SK-N-SH treated with all-trans-retinoic acid at 6 μM for 48 hours (cell line): ENCODE results near the gene PLIN1.

ENCODE experiments used
- ARNTL ChIP-seq: fragments of 450-650 bp; formaldehyde crosslinking; IDR thresholded peaks from 2 replicates; pipeline ENCODE4 v1.5.0; 2020; ENCODE audit warnings: low read depth, mild to moderate bottlenecking, moderate library complexity, borderline replicate concordance
- CREB5 ChIP-seq: fragments of 250-450 bp; sonication (Bioruptor Pico); IDR thresholded peaks from 2 replicates; pipeline ENCODE4 v1.5.1; 2020; ENCODE audit warnings: low read depth, mild to moderate bottlenecking, moderate library complexity
- CSRNP3 ChIP-seq: fragments of 250-450 bp; sonication (Bioruptor Pico); IDR thresholded peaks from 2 replicates; pipeline ENCODE4 v1.5.1; 2021; ENCODE audit warnings: mild to moderate bottlenecking, moderate library complexity
- ESRRG ChIP-seq: fragments of 250-450 bp; sonication (Bioruptor Pico); IDR thresholded peaks from 2 replicates; pipeline ENCODE4 v1.6.1; 2021; ENCODE audit warnings: mild to moderate bottlenecking
- ISL1 ChIP-seq: fragments of 250-450 bp; sonication (Bioruptor Pico); IDR thresholded peaks from 2 replicates; pipeline ENCODE4 v2.1.2; 2022; ENCODE audit warnings: mild to moderate bottlenecking, moderate library complexity
- POU6F1 ChIP-seq: fragments of 250-450 bp; sonication (Bioruptor Pico); IDR thresholded peaks from 2 replicates; pipeline ENCODE4 v1.8.0; 2021; ENCODE audit warnings: low read depth, mild to moderate bottlenecking, moderate library complexity, borderline replicate concordance
- RARB ChIP-seq: fragments of 250-450 bp; sonication (Bioruptor Pico); IDR thresholded peaks from 2 replicates; pipeline ENCODE4 v1.8.0; 2021; ENCODE audit warnings: mild to moderate bottlenecking, moderate library complexity
- TCF4 ChIP-seq: fragments of 250-450 bp; sonication (Bioruptor Pico); IDR thresholded peaks from 2 replicates; pipeline ENCODE4 v1.8.0; 2021; ENCODE audit warnings: mild to moderate bottlenecking, moderate library complexity, borderline replicate concordance
- TOX ChIP-seq: fragments of 250-450 bp; sonication (Bioruptor Pico); IDR thresholded peaks from 2 replicates; pipeline ENCODE4 v1.8.0; 2021; ENCODE audit warnings: mild to moderate bottlenecking, moderate library complexity, borderline replicate concordance
- ZC3H10 ChIP-seq: fragments of 250-450 bp; sonication (Bioruptor Pico); IDR thresholded peaks from 2 replicates; pipeline ENCODE4 v1.5.1; 2021; ENCODE audit warnings: mild to moderate bottlenecking, moderate library complexity
- TF ChIP-seq, protein P1 (sequence below): fragments of 250-450 bp; sonication (Bioruptor Pico); IDR thresholded peaks from 2 replicates; pipeline ENCODE4 v1.5.0; 2020; ENCODE audit warnings: mild to moderate bottlenecking, moderate library complexity
- TF ChIP-seq, protein P2 (sequence below): fragments of 250-450 bp; sonication (Bioruptor Pico); IDR thresholded peaks from 2 replicates; pipeline ENCODE4 v1.8.0; 2020; ENCODE audit warnings: mild to moderate bottlenecking, moderate library complexity, borderline replicate concordance

DNA sequence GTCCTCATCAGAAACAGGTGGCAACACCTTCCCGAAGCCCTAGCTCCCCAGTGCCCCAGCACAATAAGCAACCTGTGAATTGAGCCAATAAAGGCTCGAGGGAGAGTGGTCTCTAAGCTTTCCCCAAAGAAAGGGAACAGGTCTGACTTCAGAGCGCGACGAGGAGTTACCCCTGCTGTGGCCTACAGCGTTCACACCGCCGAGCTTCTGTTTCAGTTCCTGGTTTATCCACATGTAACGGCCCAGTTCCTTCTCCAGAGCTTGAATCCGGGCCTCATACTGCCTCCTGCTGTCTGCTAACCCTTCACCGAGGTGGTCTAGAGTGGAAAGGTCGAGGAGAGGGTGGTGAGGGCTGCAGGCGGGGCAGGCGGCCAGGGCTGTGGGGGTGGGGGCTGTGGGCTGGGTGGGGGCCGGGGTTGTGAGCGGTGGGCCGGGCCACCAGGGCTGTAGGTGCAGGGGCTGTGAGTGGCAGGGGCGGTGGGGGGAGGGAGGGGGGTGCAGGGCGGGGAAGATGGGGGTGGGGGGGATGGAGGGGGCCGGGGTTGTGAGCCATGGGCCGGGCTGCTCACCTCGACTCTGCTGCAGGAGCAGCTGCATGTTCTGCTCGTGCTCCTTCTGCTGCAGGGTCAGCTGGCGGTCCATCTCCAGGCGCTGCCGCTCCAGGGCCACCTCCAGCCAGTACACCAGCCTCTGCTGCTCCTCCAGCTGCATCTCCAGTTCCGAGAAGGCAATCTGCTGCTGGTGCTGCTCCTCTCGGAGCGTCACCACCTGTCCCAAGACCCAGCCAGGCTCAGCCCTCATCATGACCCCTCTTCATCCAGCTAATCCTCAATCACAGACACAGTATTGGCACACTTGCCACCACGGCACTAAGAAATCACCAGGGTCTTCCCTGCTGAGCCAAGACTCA lies 50.1 kb downstream of the PLIN1 start:
- TF ChIP-seq POU6F1 (CRISPR knock-in tag) (no peak), CREB5 (CRISPR knock-in tag) (no peak), ARNTL (no peak), TCF4 (CRISPR knock-in tag) (no peak), RARB (CRISPR knock-in tag) (no peak), CSRNP3 (CRISPR knock-in tag) (no peak), ZC3H10 (no peak), ESRRG (CRISPR knock-in tag) (no peak), ISL1 (CRISPR knock-in tag) (no peak), TOX (CRISPR knock-in tag) (no peak)
- TF ChIP-seq, protein P1, sequence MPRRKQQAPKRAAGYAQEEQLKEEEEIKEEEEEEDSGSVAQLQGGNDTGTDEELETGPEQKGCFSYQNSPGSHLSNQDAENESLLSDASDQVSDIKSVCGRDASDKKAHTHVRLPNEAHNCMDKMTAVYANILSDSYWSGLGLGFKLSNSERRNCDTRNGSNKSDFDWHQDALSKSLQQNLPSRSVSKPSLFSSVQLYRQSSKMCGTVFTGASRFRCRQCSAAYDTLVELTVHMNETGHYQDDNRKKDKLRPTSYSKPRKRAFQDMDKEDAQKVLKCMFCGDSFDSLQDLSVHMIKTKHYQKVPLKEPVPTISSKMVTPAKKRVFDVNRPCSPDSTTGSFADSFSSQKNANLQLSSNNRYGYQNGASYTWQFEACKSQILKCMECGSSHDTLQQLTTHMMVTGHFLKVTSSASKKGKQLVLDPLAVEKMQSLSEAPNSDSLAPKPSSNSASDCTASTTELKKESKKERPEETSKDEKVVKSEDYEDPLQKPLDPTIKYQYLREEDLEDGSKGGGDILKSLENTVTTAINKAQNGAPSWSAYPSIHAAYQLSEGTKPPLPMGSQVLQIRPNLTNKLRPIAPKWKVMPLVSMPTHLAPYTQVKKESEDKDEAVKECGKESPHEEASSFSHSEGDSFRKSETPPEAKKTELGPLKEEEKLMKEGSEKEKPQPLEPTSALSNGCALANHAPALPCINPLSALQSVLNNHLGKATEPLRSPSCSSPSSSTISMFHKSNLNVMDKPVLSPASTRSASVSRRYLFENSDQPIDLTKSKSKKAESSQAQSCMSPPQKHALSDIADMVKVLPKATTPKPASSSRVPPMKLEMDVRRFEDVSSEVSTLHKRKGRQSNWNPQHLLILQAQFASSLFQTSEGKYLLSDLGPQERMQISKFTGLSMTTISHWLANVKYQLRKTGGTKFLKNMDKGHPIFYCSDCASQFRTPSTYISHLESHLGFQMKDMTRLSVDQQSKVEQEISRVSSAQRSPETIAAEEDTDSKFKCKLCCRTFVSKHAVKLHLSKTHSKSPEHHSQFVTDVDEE (CRISPR knock-in tag): no peak
- TF ChIP-seq, protein P2, sequence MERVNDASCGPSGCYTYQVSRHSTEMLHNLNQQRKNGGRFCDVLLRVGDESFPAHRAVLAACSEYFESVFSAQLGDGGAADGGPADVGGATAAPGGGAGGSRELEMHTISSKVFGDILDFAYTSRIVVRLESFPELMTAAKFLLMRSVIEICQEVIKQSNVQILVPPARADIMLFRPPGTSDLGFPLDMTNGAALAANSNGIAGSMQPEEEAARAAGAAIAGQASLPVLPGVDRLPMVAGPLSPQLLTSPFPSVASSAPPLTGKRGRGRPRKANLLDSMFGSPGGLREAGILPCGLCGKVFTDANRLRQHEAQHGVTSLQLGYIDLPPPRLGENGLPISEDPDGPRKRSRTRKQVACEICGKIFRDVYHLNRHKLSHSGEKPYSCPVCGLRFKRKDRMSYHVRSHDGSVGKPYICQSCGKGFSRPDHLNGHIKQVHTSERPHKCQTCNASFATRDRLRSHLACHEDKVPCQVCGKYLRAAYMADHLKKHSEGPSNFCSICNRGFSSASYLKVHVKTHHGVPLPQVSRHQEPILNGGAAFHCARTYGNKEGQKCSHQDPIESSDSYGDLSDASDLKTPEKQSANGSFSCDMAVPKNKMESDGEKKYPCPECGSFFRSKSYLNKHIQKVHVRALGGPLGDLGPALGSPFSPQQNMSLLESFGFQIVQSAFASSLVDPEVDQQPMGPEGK: no peak
